Stimulated activated effector memory CD8-positive, alpha-beta T cell treated with anti-CD3 and anti-CD28 coated beads, Interleukin-12 subunit alpha, Interleukin-12 subunit beta, amount 100 ng/mL, for 72 hours (primary cell): ENCODE measurements around the gene NBAS.
"Not testable (repeated sequence)": the region's sequence is repeated elsewhere in the genome, so short reads cannot be mapped to it uniquely, and the experiment has no call there.

Experiments
- ATAC-seq: fragments of 150-1000 bp; cut with Tn5 transposase; 2 replicates; pipeline ENCODE4 v1.10.0; 2021
- DNase-seq, 2 donors: peaks; one replicate each; pipeline ENCODE4 v3.0.0; 2021 to 2022; ENCODE audit warnings: low spot score in 2 of 2
- H3K27ac Mint-ChIP-seq: one replicate; pipeline ENCODE4 v1.8.0; 2022; ENCODE audit warnings: mild to moderate bottlenecking, mixed read lengths
- H3K36me3 Mint-ChIP-seq: one replicate; pipeline ENCODE4 v1.8.0; 2022; ENCODE audit warnings: mild to moderate bottlenecking, mixed read lengths
- H3K4me1 Mint-ChIP-seq: one replicate; pipeline ENCODE4 v1.8.0; 2022; ENCODE audit warnings: mixed read lengths
- H3K4me3 Mint-ChIP-seq: one replicate; pipeline ENCODE4 v1.8.0; 2022; ENCODE audit warnings: mild to moderate bottlenecking, mixed read lengths
- H3K9me3 Mint-ChIP-seq: one replicate; pipeline ENCODE4 v1.8.0; 2022; ENCODE audit warnings: mixed read lengths

NBAS gene

GRCh38 chr2:15532996-15533395, 28.1 kb downstream of the NBAS start:
- Mint-ChIP-seq H3K36me3 (peaks cover 69% of the 10 kb centered on the region), H3K27ac (no peak overlapping the region), H3K4me3 (no peak overlapping the region), H3K9me3 (no peaks in the 10 kb centered on the region), H3K4me1 (peaks cover 6% of the 10 kb centered on the region)
- DNase-seq (no peak), ATAC-seq (no peak)

GRCh38 chr2:15531095-15531854, 29.9 kb downstream of the NBAS start:
- Mint-ChIP-seq H3K27ac (no peak overlapping the region), H3K36me3 (peaks cover 66% of the 10 kb centered on the region)

GRCh38 chr2:15527074-15527739, 33.9 kb downstream of the NBAS start:
- DNase-seq (no peak), ATAC-seq (no peak)
- Mint-ChIP-seq H3K4me1 (no peaks in the 10 kb centered on the region), H3K9me3 (no peaks in the 10 kb centered on the region), H3K4me3 (no peak overlapping the region), H3K27ac (no peak overlapping the region), H3K36me3 (peaks cover 53% of the 10 kb centered on the region)

More at GRCh38 chr2:15531095-15531854, 29.9 kb downstream of the NBAS start:
- Mint-ChIP-seq H3K4me1 (no peaks in the 10 kb centered on the region), H3K4me3 (no peak overlapping the region), H3K9me3 (no peaks in the 10 kb centered on the region)
- ATAC-seq (no peak), DNase-seq (no peak)

GRCh38 chr2:15521641-15522181, 39.4 kb downstream of the NBAS start:
- DNase-seq: no peak
- Mint-ChIP-seq H3K4me1 (no peaks in the 10 kb centered on the region), H3K27ac (no peak overlapping the region), H3K4me3 (no peak overlapping the region), H3K36me3 (peaks cover 30% of the 10 kb centered on the region), H3K9me3 (no peaks in the 10 kb centered on the region)
- no peak for ATAC-seq

GRCh38 chr2:15520346-15520745, 40.8 kb downstream of the NBAS start:
- Mint-ChIP-seq H3K36me3 (peaks cover 23% of the 10 kb centered on the region), H3K27ac (no peak overlapping the region), H3K4me3 (no peak overlapping the region), H3K4me1 (no peaks in the 10 kb centered on the region), H3K9me3 (no peaks in the 10 kb centered on the region)
- DNase-seq: no peak
- ATAC-seq: no peak

GRCh38 chr2:15518759-15519158, 42.4 kb downstream of the NBAS start:
- DNase-seq, H3K4me3 Mint-ChIP-seq, H3K9me3 Mint-ChIP-seq, H3K27ac Mint-ChIP-seq, H3K4me1 Mint-ChIP-seq, ATAC-seq: not testable (repeated sequence)
- H3K36me3 Mint-ChIP-seq: peaks cover 25% of the 10 kb centered on the region

GRCh38 chr2:15517793-15518192, 43.3 kb downstream of the NBAS start:
- H3K27ac Mint-ChIP-seq: no peak overlapping the region

GRCh38 chr2:15511686-15512085, 49.4 kb downstream of the NBAS start:
- H3K27ac Mint-ChIP-seq: no peak overlapping the region
- H3K4me1 Mint-ChIP-seq: peaks cover 4% of the 10 kb centered on the region
- DNase-seq (no peak), ATAC-seq (peak; percentile 93)
- peaks cover 68% of the 10 kb centered on the region for H3K36me3 Mint-ChIP-seq
- no peaks in the 10 kb centered on the region for H3K9me3 Mint-ChIP-seq
- no peak overlapping the region for H3K4me3 Mint-ChIP-seq

More at GRCh38 chr2:15517793-15518192, 43.3 kb downstream of the NBAS start:
- Mint-ChIP-seq H3K36me3 (peaks cover 28% of the 10 kb centered on the region), H3K4me1 (no peaks in the 10 kb centered on the region), H3K4me3 (no peak overlapping the region), H3K9me3 (no peaks in the 10 kb centered on the region)
- ATAC-seq: no peak
- DNase-seq: no peak

- H3K27ac Mint-ChIP-seq: no peak overlapping the region
Observed at GRCh38 chr2:15510552-15510951, 50.6 kb downstream of the NBAS start.

GRCh38 chr2:15510131-15510530, 51.0 kb downstream of the NBAS start:
- DNase-seq: no peak
- ATAC-seq: no peak
- Mint-ChIP-seq H3K4me3 (no peak overlapping the region), H3K27ac (no peak overlapping the region), H3K36me3 (peaks cover 65% of the 10 kb centered on the region), H3K4me1 (peaks cover 10% of the 10 kb centered on the region), H3K9me3 (no peaks in the 10 kb centered on the region)

More at GRCh38 chr2:15510552-15510951, 50.6 kb downstream of the NBAS start:
- no peaks in the 10 kb centered on the region for H3K9me3 Mint-ChIP-seq
- no peak overlapping the region for H3K4me3 Mint-ChIP-seq
- DNase-seq (no peak), ATAC-seq (no peak)
- H3K36me3 Mint-ChIP-seq: peaks cover 65% of the 10 kb centered on the region
- H3K4me1 Mint-ChIP-seq: peaks cover 6% of the 10 kb centered on the region

- Mint-ChIP-seq H3K4me1 (peaks cover 13% of the 10 kb centered on the region), H3K4me3 (no peak overlapping the region), H3K27ac (no peak overlapping the region), H3K9me3 (no peaks in the 10 kb centered on the region), H3K36me3 (peaks cover 70% of the 10 kb centered on the region)
- DNase-seq (no peak), ATAC-seq (no peak)
Observed at GRCh38 chr2:15507697-15508096, 53.4 kb downstream of the NBAS start.

GRCh38 chr2:15507061-15507460, 54.1 kb downstream of the NBAS start:
- Mint-ChIP-seq H3K36me3 (peaks cover 69% of the 10 kb centered on the region), H3K9me3 (no peaks in the 10 kb centered on the region), H3K27ac (no peak overlapping the region), H3K4me3 (no peak overlapping the region), H3K4me1 (peaks cover 13% of the 10 kb centered on the region)
- DNase-seq (no peak), ATAC-seq (no peak)

GRCh38 chr2:15506229-15506819, 54.8 kb downstream of the NBAS start:
- H3K9me3 Mint-ChIP-seq: no peaks in the 10 kb centered on the region
- no peak for DNase-seq
- H3K4me3 Mint-ChIP-seq: no peak overlapping the region
- peaks cover 70% of the 10 kb centered on the region for H3K36me3 Mint-ChIP-seq
- no peak overlapping the region for H3K27ac Mint-ChIP-seq
- ATAC-seq: no peak
- peaks cover 13% of the 10 kb centered on the region for H3K4me1 Mint-ChIP-seq

GRCh38 chr2:15504882-15505663, 56.1 kb downstream of the NBAS start:
- peaks cover 65% of the 10 kb centered on the region for H3K36me3 Mint-ChIP-seq
- no peak overlapping the region for H3K27ac Mint-ChIP-seq
- peaks cover 13% of the 10 kb centered on the region for H3K4me1 Mint-ChIP-seq
- ATAC-seq (no peak), DNase-seq (no peak)
- no peak overlapping the region for H3K4me3 Mint-ChIP-seq
- H3K9me3 Mint-ChIP-seq: no peaks in the 10 kb centered on the region

- not testable (repeated sequence) for H3K4me1 Mint-ChIP-seq, H3K4me3 Mint-ChIP-seq, DNase-seq, H3K9me3 Mint-ChIP-seq, H3K27ac Mint-ChIP-seq, ATAC-seq
- peaks cover 46% of the 10 kb centered on the region for H3K36me3 Mint-ChIP-seq
Observed at GRCh38 chr2:15499251-15499650, 61.9 kb downstream of the NBAS start.
